ENCODE results near the gene C5. TPM values are rescaled to one million over a fixed set of nuclear protein-coding genes. Genes with fewer than 3 reads are reported as not detected.
A peak's percentile ranks its signal among the peaks of the same experiment; 100 is the strongest.

Gene C5
- total RNA-seq, 1 experiment from 2014 or later = 0.57 TPM

DNA sequence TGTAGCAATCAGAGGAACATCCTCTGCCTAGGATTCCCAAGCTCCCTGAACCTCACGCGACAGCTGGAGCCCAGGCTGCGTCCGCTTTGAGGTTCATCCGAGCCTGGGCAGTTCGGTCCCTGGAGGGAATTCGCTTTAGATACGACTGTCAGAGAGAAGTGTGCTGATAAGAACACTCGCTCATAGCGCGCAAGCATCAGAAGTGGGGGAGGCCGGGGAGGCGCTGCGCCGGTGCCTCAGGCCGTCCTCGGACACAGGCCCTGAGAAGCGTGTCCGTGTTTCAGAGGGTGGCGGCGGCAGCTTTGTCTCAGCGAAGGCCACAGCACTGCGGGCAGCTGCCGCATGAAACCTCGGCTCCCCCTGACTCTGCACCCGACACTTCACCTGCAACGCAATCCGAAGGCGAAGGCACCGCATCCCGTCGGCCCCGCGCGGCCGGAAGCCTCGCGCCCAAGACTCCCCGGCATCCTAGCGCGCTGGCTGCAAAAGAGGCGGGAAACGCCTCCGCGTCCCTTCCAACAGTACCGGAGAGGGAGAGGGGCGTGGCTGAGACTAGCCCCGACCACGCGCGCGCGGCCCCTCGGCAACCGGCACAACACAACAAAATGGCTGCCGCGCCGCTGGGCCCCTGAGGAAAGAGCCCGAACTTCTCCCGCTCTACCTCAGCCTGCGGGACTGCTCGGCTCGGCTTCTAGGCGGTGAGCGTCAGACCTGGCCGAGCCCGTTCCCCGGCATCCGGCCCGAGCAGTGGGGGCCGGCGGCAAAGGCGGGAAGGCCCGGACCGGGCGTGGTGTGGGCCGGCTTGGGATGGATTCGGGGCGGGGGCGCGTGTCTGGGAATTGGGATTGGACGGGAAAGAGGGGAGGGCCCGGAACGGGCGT is 24.5 kb upstream of the C5 start, which contains the start of gene CNTRL (continued):
- TF ChIP-seq ZNF396 (CRISPR knock-in tag; IDR thresholded peaks at IDR 0.05; ENCODE audit: borderline replicate concordance) = no peak
- peak; percentile 60; the same call in 1 of the 2 replicates for TF ChIP-seq ZNF219 (CRISPR knock-in tag; IDR thresholded peaks at IDR 0.05; ENCODE audit: borderline replicate concordance)
- TF ChIP-seq JAZF1 (CRISPR knock-in tag; IDR thresholded peaks at IDR 0.05) = no peak
- peak; percentile 97; the same call in 1 of the 2 replicates for TF ChIP-seq ZNF232 (CRISPR knock-in tag; IDR thresholded peaks at IDR 0.05)
- TF ChIP-seq, protein P1, sequence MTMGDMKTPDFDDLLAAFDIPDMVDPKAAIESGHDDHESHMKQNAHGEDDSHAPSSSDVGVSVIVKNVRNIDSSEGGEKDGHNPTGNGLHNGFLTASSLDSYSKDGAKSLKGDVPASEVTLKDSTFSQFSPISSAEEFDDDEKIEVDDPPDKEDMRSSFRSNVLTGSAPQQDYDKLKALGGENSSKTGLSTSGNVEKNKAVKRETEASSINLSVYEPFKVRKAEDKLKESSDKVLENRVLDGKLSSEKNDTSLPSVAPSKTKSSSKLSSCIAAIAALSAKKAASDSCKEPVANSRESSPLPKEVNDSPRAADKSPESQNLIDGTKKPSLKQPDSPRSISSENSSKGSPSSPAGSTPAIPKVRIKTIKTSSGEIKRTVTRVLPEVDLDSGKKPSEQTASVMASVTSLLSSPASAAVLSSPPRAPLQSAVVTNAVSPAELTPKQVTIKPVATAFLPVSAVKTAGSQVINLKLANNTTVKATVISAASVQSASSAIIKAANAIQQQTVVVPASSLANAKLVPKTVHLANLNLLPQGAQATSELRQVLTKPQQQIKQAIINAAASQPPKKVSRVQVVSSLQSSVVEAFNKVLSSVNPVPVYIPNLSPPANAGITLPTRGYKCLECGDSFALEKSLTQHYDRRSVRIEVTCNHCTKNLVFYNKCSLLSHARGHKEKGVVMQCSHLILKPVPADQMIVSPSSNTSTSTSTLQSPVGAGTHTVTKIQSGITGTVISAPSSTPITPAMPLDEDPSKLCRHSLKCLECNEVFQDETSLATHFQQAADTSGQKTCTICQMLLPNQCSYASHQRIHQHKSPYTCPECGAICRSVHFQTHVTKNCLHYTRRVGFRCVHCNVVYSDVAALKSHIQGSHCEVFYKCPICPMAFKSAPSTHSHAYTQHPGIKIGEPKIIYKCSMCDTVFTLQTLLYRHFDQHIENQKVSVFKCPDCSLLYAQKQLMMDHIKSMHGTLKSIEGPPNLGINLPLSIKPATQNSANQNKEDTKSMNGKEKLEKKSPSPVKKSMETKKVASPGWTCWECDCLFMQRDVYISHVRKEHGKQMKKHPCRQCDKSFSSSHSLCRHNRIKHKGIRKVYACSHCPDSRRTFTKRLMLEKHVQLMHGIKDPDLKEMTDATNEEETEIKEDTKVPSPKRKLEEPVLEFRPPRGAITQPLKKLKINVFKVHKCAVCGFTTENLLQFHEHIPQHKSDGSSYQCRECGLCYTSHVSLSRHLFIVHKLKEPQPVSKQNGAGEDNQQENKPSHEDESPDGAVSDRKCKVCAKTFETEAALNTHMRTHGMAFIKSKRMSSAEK (CRISPR knock-in tag; IDR thresholded peaks at IDR 0.05; ENCODE audit: borderline replicate concordance) = no peak
- TF ChIP-seq ETV6 (CRISPR knock-in tag; IDR thresholded peaks at IDR 0.05) = peak; percentile 99
- TF ChIP-seq, protein P2, sequence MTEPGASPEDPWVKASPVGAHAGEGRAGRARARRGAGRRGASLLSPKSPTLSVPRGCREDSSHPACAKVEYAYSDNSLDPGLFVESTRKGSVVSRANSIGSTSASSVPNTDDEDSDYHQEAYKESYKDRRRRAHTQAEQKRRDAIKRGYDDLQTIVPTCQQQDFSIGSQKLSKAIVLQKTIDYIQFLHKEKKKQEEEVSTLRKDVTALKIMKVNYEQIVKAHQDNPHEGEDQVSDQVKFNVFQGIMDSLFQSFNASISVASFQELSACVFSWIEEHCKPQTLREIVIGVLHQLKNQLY (CRISPR knock-in tag; IDR thresholded peaks at IDR 0.05) = peak; percentile 90; the same call in 1 of the 2 replicates
- no peak for TF ChIP-seq HMGA2 (CRISPR knock-in tag; IDR thresholded peaks at IDR 0.05)
- TF ChIP-seq, protein P3, sequence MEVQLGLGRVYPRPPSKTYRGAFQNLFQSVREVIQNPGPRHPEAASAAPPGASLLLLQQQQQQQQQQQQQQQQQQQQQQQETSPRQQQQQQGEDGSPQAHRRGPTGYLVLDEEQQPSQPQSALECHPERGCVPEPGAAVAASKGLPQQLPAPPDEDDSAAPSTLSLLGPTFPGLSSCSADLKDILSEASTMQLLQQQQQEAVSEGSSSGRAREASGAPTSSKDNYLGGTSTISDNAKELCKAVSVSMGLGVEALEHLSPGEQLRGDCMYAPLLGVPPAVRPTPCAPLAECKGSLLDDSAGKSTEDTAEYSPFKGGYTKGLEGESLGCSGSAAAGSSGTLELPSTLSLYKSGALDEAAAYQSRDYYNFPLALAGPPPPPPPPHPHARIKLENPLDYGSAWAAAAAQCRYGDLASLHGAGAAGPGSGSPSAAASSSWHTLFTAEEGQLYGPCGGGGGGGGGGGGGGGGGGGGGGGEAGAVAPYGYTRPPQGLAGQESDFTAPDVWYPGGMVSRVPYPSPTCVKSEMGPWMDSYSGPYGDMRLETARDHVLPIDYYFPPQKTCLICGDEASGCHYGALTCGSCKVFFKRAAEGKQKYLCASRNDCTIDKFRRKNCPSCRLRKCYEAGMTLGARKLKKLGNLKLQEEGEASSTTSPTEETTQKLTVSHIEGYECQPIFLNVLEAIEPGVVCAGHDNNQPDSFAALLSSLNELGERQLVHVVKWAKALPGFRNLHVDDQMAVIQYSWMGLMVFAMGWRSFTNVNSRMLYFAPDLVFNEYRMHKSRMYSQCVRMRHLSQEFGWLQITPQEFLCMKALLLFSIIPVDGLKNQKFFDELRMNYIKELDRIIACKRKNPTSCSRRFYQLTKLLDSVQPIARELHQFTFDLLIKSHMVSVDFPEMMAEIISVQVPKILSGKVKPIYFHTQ (CRISPR knock-in tag; IDR thresholded peaks at IDR 0.05) = no peak
- TF ChIP-seq RORB (CRISPR knock-in tag; IDR thresholded peaks at IDR 0.05) = no peak
- TF ChIP-seq, protein P4, sequence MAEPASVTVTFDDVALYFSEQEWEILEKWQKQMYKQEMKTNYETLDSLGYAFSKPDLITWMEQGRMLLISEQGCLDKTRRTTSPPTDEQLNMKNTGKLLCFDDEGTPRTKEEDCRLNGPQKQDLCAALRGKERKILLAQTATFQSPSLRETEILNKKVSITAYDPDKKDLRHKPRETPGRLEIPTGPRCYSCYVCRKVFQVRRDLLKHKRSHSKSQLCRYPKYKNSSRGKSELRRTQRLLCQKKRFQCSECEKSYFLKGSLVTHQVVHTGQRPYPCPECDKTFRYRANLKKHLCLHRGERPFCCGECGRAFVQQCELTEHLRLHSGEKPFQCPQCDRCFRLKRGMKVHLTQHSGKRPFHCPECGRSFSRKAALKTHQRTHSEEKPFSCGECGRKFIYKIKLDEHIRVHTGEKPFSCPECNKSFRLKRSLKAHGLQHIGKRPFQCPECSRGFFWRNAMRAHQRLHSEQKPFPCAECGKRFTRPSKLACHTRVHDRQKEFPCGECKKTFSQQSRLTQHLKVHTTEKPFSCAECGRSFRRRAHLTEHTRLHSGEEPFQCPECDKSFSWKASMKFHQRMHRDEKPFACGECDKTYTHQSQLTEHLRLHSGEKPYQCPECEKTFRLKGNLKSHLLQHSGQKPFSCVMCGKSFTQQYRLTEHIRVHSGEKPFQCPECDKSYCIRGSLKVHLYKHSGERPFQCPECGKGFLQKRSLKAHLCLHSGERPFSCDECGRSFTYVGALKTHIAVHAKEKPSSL (CRISPR knock-in tag; conservative IDR thresholded peaks at IDR 0.05) = no peak
- TF ChIP-seq ATF1 (CRISPR knock-in tag; IDR thresholded peaks at IDR 0.05) = peak; percentile 95
- TF ChIP-seq GRHL2 (CRISPR knock-in tag; IDR thresholded peaks at IDR 0.05; ENCODE audit: insufficient replicate concordance, severe bottlenecking) = no peak
- TF ChIP-seq, protein P5, sequence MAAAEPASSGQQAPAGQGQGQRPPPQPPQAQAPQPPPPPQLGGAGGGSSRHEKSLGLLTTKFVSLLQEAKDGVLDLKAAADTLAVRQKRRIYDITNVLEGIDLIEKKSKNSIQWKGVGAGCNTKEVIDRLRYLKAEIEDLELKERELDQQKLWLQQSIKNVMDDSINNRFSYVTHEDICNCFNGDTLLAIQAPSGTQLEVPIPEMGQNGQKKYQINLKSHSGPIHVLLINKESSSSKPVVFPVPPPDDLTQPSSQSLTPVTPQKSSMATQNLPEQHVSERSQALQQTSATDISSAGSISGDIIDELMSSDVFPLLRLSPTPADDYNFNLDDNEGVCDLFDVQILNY (CRISPR knock-in tag; IDR thresholded peaks at IDR 0.05) = peak; percentile 99
- TF ChIP-seq, protein P6, sequence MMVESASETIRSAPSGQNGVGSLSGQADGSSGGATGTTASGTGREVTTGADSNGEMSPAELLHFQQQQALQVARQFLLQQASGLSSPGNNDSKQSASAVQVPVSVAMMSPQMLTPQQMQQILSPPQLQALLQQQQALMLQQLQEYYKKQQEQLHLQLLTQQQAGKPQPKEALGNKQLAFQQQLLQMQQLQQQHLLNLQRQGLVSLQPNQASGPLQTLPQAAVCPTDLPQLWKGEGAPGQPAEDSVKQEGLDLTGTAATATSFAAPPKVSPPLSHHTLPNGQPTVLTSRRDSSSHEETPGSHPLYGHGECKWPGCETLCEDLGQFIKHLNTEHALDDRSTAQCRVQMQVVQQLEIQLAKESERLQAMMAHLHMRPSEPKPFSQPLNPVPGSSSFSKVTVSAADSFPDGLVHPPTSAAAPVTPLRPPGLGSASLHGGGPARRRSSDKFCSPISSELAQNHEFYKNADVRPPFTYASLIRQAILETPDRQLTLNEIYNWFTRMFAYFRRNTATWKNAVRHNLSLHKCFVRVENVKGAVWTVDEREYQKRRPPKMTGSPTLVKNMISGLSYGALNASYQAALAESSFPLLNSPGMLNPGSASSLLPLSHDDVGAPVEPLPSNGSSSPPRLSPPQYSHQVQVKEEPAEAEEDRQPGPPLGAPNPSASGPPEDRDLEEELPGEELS (CRISPR knock-in tag; IDR thresholded peaks at IDR 0.05) = peak; percentile 98
- TF ChIP-seq, protein P7, sequence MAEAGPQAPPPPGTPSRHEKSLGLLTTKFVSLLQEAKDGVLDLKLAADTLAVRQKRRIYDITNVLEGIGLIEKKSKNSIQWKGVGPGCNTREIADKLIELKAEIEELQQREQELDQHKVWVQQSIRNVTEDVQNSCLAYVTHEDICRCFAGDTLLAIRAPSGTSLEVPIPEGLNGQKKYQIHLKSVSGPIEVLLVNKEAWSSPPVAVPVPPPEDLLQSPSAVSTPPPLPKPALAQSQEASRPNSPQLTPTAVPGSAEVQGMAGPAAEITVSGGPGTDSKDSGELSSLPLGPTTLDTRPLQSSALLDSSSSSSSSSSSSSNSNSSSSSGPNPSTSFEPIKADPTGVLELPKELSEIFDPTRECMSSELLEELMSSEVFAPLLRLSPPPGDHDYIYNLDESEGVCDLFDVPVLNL (CRISPR knock-in tag; IDR thresholded peaks at IDR 0.05; ENCODE audit: borderline replicate concordance, low read depth) = peak; percentile 97

Data from WTC11 (cell line).